GM06990 (cell line): ENCODE results near the gene SERPINE3.

Experiments
- DNase-seq: peaks from one replicate; pipeline ENCODE4 v3.0.0-alpha.2; 2011; ENCODE audit not compliant: insufficient read length; ENCODE audit errors: extremely low read depth
- H3K27me3 ChIP-seq: replicated peaks from 2 replicates; pipeline ENCODE4 v1.6.0; 2011; ENCODE audit warnings: low read length; ENCODE audit not compliant: control insufficient read depth, insufficient read depth
- H3K36me3 ChIP-seq: 2 replicates; pipeline ENCODE4 v1.5.1; 2011; ENCODE audit warnings: low read length; ENCODE audit not compliant: control insufficient read depth, insufficient read depth
- H3K4me3 ChIP-seq: replicated peaks from 2 replicates; pipeline ENCODE4 v1.5.1; 2011; ENCODE audit warnings: low read depth, mild to moderate bottlenecking, control low read depth, low read length
- TF ChIP-seq, protein P1 (sequence below): IDR thresholded peaks from 2 replicates; pipeline ENCODE4 v1.5.1; 2011; ENCODE audit warnings: low read length, control low read depth, mild to moderate bottlenecking, inconsistent platforms; ENCODE audit not compliant: insufficient read depth, poor library complexity, severe bottlenecking

The SERPINE3 gene

DNA sequence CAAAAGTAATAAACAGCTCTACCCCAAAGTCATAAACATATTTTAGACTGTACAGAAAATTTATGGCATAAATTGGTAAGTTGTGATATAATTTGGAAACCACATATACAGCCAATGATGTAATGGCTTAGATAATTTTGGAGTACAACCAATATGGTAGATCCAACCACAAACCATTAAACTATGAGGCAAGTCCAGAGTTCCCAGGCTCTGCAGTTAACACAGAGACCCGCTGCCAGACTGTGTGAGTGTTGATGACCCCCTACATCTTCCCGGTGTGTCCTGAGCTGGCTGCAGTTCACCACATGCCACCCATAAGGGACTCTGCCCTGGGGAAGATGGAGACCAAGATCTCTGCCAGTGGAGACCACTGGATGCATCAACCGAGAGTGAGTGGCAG is 9.9 kb upstream of the SERPINE3 start:
- no peaks in the 10 kb centered on the region for H3K36me3 ChIP-seq
- TF ChIP-seq, protein P1, sequence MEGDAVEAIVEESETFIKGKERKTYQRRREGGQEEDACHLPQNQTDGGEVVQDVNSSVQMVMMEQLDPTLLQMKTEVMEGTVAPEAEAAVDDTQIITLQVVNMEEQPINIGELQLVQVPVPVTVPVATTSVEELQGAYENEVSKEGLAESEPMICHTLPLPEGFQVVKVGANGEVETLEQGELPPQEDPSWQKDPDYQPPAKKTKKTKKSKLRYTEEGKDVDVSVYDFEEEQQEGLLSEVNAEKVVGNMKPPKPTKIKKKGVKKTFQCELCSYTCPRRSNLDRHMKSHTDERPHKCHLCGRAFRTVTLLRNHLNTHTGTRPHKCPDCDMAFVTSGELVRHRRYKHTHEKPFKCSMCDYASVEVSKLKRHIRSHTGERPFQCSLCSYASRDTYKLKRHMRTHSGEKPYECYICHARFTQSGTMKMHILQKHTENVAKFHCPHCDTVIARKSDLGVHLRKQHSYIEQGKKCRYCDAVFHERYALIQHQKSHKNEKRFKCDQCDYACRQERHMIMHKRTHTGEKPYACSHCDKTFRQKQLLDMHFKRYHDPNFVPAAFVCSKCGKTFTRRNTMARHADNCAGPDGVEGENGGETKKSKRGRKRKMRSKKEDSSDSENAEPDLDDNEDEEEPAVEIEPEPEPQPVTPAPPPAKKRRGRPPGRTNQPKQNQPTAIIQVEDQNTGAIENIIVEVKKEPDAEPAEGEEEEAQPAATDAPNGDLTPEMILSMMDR, result no peak
- no peak for DNase-seq
- no peak overlapping the region for H3K4me3 ChIP-seq
- H3K27me3 ChIP-seq, result no peaks in the 10 kb centered on the region

DNA sequence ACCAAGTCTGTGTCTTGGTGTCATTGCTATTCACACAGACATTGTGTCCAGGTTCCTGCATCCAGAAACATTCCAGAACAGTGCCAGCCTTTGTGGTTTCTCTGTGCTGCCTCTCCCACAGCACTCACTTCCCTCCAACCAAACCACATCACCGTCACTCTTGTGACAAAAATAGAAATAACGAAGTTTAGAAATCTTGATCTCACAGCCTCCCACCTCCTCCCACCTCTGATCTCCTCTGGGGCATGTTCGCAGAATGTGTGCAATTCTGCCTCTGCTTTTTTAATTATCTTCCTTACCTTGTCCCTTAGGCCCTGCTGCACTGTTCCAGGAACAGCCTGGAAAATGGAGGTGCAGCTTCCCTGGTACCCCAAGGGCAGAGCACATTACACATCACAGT is 8.7 kb upstream of the SERPINE3 start:
- H3K36me3 ChIP-seq, result no peaks in the 10 kb centered on the region
- H3K4me3 ChIP-seq, result no peak overlapping the region
- H3K27me3 ChIP-seq, result no peaks in the 10 kb centered on the region
- DNase-seq, result no peak
- TF ChIP-seq, protein P1, result no peak

DNA sequence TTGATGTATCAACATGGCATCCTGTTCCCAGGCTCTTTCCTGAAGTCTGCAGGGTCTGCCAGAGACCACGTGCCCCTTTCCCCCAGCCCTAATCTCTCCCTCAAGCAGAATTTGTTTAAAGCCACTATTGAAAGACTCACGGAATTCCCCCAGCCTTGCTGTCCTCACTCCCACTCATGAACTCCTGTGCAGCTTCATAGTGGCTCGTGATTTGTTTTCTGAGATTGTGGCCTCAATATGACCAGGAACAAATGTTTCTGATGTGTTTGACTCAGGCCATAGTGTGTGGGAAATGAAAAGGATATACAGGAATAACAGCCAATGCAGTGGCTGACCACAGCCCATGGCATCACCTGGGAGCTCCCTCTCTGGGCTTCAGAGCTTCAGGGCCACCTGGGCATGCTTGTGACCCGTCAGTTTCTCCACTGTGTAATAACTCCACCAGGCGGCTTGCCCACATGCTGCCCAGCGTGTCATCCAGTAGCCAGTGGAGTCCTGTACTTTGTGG is 8.1 kb upstream of the SERPINE3 start:
- no peaks in the 10 kb centered on the region for H3K27me3 ChIP-seq
- no peaks in the 10 kb centered on the region for H3K36me3 ChIP-seq
- DNase-seq, result peak; percentile 22
- TF ChIP-seq, protein P1, result no peak
- H3K4me3 ChIP-seq, result no peak overlapping the region

DNA sequence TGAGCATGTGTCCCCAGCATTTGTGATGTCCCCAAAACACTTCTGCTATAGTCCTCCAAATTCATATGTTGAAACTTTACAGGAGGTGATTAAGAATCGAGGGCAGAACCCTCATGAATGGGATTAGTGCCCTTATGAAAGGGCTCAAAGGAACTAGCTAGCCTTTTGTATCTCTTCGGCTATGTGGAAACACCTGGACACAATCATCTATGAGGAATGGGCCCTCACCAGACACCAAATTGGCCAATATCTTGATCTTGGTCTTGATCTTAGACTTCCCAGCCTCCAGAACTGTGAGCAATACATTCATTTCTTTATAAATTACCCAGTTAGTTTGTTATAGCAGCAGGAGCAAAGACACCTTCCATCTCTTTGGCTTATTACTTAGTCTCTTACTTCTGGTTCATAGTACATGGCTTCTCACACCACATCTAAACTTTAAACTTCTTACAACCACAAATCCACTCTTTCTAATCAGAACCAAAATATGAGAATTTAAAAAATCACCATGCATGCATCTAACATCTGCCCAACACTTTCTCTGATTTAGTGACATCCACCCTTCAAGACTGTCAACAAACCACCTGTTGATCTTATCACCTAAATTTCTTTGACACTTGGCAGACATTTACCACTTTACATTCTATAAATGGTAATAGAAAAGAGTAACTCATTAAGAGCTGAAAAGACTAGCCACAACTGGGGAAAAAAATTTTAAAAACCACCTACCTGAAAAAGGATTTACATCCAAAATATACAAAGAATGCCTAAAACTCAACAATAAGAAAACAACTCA is 6.7 kb upstream of the SERPINE3 start:
- DNase-seq, result no peak
- H3K4me3 ChIP-seq, result no peak overlapping the region
- TF ChIP-seq, protein P1, result no peak
- no peaks in the 10 kb centered on the region for H3K36me3 ChIP-seq
- H3K27me3 ChIP-seq, result no peaks in the 10 kb centered on the region

DNA sequence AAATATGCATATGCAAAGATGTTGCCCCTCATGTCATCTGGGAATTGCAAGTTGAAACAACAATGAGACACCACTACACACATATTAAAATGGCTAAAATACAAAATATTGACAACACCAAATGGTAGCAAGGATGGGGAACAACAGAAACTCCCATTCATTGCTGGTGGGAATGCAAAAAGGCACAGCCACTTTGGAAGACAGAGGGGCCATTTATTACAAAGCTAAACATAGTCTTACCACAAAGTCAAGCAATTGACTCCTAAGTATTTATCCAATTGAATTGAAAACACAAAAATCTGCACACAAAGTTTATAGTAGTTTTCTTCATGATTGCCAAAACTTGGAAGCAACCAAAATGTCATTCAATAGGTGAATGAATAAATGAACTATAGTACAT is 6.1 kb upstream of the SERPINE3 start:
- TF ChIP-seq, protein P1, result no peak
- H3K36me3 ChIP-seq, result no peaks in the 10 kb centered on the region
- H3K27me3 ChIP-seq, result no peaks in the 10 kb centered on the region
- H3K4me3 ChIP-seq, result no peak overlapping the region
- no peak for DNase-seq
